ENCODE measurements around the gene TGM3.

- TF ChIP-seq, protein P1, sequence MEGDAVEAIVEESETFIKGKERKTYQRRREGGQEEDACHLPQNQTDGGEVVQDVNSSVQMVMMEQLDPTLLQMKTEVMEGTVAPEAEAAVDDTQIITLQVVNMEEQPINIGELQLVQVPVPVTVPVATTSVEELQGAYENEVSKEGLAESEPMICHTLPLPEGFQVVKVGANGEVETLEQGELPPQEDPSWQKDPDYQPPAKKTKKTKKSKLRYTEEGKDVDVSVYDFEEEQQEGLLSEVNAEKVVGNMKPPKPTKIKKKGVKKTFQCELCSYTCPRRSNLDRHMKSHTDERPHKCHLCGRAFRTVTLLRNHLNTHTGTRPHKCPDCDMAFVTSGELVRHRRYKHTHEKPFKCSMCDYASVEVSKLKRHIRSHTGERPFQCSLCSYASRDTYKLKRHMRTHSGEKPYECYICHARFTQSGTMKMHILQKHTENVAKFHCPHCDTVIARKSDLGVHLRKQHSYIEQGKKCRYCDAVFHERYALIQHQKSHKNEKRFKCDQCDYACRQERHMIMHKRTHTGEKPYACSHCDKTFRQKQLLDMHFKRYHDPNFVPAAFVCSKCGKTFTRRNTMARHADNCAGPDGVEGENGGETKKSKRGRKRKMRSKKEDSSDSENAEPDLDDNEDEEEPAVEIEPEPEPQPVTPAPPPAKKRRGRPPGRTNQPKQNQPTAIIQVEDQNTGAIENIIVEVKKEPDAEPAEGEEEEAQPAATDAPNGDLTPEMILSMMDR (IDR thresholded peaks at IDR 0.05) = no peak
- TF ChIP-seq POLR2A (IDR thresholded peaks at IDR 0.05) = no peak
Measured at GRCh38 chr20:2252419-2252997, 43.3 kb upstream of the TGM3 start.
